AG04450 (cell line): Measurements from ENCODE around the gene KLHL25. TPM values are rescaled to one million over a fixed set of nuclear protein-coding genes. Genes with fewer than 3 reads are reported as not detected.

Source experiments
- CTCF ChIA-PET: fragments of 300-600, 350-600 bp; formaldehyde crosslinking; extraction: SDS; loops from one replicate; lab custom pipeline; 2022; ENCODE audit warnings: antibody characterized with exemption, inconsistent platforms; lab: Charles Lee
- POLR2A ChIA-PET: fragments of 350-600 bp; formaldehyde crosslinking; extraction: SDS; loops from one replicate; lab custom pipeline; 2021; ENCODE audit warnings: antibody characterized with exemption, inconsistent platforms; lab: Yijun Ruan, JAX
- DNase-seq: peaks from one replicate; pipeline ENCODE4 v3.0.0-alpha.2; 2011; ENCODE audit warnings: low read depth, low spot score
- H3K27ac ChIP-seq: one replicate; pipeline ENCODE4 v1.5.1; 2012; ENCODE audit warnings: low read depth, low read length, control low read depth
- H3K27me3 ChIP-seq: one replicate; pipeline ENCODE4 v1.6.0; 2012; ENCODE audit warnings: low read length; ENCODE audit not compliant: control insufficient read depth, insufficient read depth
- H3K4me3 ChIP-seq: 2 replicates; pipeline ENCODE4 v1.5.1; 2011; ENCODE audit warnings: mild to moderate bottlenecking, low read depth, low read length, control low read depth
- H3K9me3 ChIP-seq: 2 replicates; pipeline ENCODE4 v1.5.1; 2012; ENCODE audit warnings: low read length; ENCODE audit not compliant: control insufficient read depth, insufficient read depth
- CTCF ChIP-seq: IDR thresholded peaks from 2 replicates; pipeline ENCODE4 v1.5.1; 2011; ENCODE audit warnings: low read depth, low read length, control low read depth, inconsistent platforms
- polyA plus RNA-seq: library from polyadenylated mRNA; depleted of rRNA; stranded (reverse); fragments of >200 nt; gene quantifications from 2 replicates; pipeline ENCODE4 v1.2.3, GENCODE V29; 2011

Gene KLHL25
- polyA plus RNA-seq, 1 experiment: 2.9 TPM

- CTCF ChIA-PET: interaction anchor here (1.4 to 2.0 kb wide), 2 partner anchors 77 to 90 kb away, joined by 4 to 7 read pairs; no protein-coding TSS in a partner anchor
These were observed 30.8 kb downstream of the KLHL25 start for GRCh38 chr15:85763673-85764633.

GRCh38 chr15:85763157-85763556, 31.6 kb downstream of the KLHL25 start:
- Histone ChIP-seq H3K4me3 (no peak overlapping the region), H3K27me3 (no peaks in the 10 kb centered on the region), H3K27ac (no peak overlapping the region), H3K9me3 (peaks cover 2% of the 10 kb centered on the region; the same call in 1 of the 2 replicates)
- POLR2A ChIA-PET: no interaction called here
- DNase-seq: no peak
- CTCF ChIA-PET: no interaction called here
- no peak for TF ChIP-seq CTCF

More at GRCh38 chr15:85763673-85764633, 30.8 kb downstream of the KLHL25 start:
- POLR2A ChIA-PET: no interaction called here
- TF ChIP-seq CTCF: no peak
- Histone ChIP-seq H3K4me3 (no peak overlapping the region), H3K27ac (no peak overlapping the region), H3K9me3 (peaks cover 10% of the 10 kb centered on the region; the same call in 1 of the 2 replicates), H3K27me3 (no peaks in the 10 kb centered on the region)
- DNase-seq: no peak

- ChIA-PET POLR2A (no interaction called here), CTCF (no interaction called here)
- H3K4me3 ChIP-seq: no peak overlapping the region
- no peaks in the 10 kb centered on the region; the same call in 1 of the 2 replicates for H3K9me3 ChIP-seq
- no peaks in the 10 kb centered on the region for H3K27me3 ChIP-seq
- no peak overlapping the region for H3K27ac ChIP-seq
- DNase-seq: no peak
- no peak for TF ChIP-seq CTCF
These were observed 32.0 kb downstream of the KLHL25 start for GRCh38 chr15:85762756-85763127.

- no peaks in the 10 kb centered on the region for H3K27me3 ChIP-seq
- no peak for TF ChIP-seq CTCF
- POLR2A ChIA-PET: no interaction called here
- DNase-seq: no peak
- H3K9me3 ChIP-seq: no peaks in the 10 kb centered on the region; the same call in 1 of the 2 replicates
- CTCF ChIA-PET: interaction anchor here (0.9 kb wide), 1 partner anchor 13 kb away, joined by 3 read pairs; no protein-coding TSS in a partner anchor
- no peak overlapping the region for H3K4me3 ChIP-seq
- H3K27ac ChIP-seq: no peak overlapping the region
These were observed 32.5 kb downstream of the KLHL25 start for GRCh38 chr15:85762039-85762755.
